C4-2B (cell line): ENCODE results near the gene CALHM3.

Experiments
- H3K27ac ChIP-seq: fragments of 450-650 bp; 2 replicates; pipeline ENCODE4 v1.5.1; 2017
- CTCF ChIP-seq: fragments of 450-650 bp; conservative IDR thresholded peaks from 2 replicates; pipeline ENCODE4 v1.5.1; 2017; ENCODE audit warnings: mild to moderate bottlenecking
- ZFX ChIP-seq: fragments of 450-650 bp; IDR thresholded peaks from 2 replicates; pipeline ENCODE4 v1.6.1; 2017

Gene CALHM3

GRCh38 chr10:103467406-103467805 lies 11.6 kb downstream of the CALHM3 start:
- TF ChIP-seq CTCF (no peak), ZFX (no peak)

GRCh38 chr10:103466734-103467133 lies 12.3 kb downstream of the CALHM3 start:
- TF ChIP-seq CTCF = no peak
- no peak for TF ChIP-seq ZFX
- no peak overlapping the region for H3K27ac ChIP-seq

More at GRCh38 chr10:103467406-103467805, 11.6 kb downstream of the CALHM3 start:
- H3K27ac ChIP-seq = no peak overlapping the region

GRCh38 chr10:103465411-103466179 lies 13.4 kb downstream of the CALHM3 start:
- H3K27ac ChIP-seq = peak overlapping the region; percentile 21; the same call in 1 of the 2 replicates
- no peak for TF ChIP-seq CTCF
- no peak for TF ChIP-seq ZFX

GRCh38 chr10:103463499-103463898 lies 15.5 kb downstream of the CALHM3 start:
- no peak overlapping the region for H3K27ac ChIP-seq
- TF ChIP-seq CTCF (no peak), ZFX (no peak)

GRCh38 chr10:103459615-103460014 lies 19.4 kb downstream of the CALHM3 start:
- TF ChIP-seq ZFX (no peak), CTCF (no peak)
- no peak overlapping the region for H3K27ac ChIP-seq

GRCh38 chr10:103458720-103459119 lies 20.3 kb downstream of the CALHM3 start, which contains the start of gene CALHM1:
CALHM1 (minus strand) TSS chr10:103458900; CDS start chr10:103458751, 149 bp downstream.
- no peak within 1 kb of the TSS for H3K27ac ChIP-seq

More at GRCh38 chr10:103458720-103459119, 20.3 kb downstream of the CALHM3 start, which contains the start of gene CALHM1:
- no peak for TF ChIP-seq ZFX
- TF ChIP-seq CTCF = no peak
